ENCODE measurements around the gene SELENOK. TPM values are rescaled to one million over a fixed set of nuclear protein-coding genes. Genes with fewer than 3 reads are reported as not detected.

SELENOK gene
- total and polyA plus RNA-seq, 2 of the 13 experiments (the other 11 are each of a cell fraction or from before 2014, with no cell fraction given): 67.0 to 81.0 TPM

DNA sequence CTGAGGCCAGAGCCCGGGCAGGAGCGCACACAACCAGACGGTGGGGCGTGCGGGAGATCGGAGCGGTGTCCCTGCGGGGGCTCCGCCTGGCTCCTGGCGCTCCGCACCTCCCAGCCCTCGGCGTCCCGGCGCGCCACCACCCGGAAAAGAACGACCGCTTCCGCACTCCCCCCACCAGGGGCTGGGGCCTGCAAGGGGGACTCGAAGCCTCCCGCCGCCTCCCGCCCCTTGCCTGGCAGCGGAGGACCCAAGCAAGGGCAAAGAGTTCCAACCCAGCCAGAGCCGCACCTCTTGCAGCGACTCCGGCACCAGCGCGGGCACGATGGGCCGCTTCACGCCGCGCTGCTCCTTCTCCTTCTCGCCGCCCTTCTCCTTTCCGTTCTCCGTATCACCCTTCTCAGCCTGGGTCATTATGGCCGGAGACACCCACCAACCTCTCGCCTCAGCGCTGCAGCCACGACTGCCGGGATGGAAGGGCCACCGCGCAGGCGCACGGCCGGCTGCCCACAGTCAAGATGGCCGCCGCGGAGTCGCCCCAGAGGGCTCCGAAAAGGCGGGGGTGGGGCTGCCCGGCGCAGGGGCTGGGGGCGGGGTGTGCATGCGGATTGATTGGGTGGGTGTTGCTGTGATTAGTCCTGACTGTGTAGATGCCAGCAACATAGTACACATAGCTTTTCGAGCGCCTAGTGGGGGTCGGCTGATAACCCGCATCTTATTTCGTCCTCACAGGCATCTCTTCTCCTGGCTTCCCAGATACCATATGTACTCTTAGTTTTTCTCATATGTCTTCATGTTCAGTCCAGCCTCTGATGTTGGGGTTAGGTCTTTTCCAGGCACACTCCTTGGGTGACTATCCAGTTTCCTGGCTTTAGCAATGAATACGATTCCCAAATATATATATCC is 9.7 kb downstream of the SELENOK start, which contains the start of gene ACTR8 (continued):
- TF ChIP-seq HIC2 (CRISPR knock-in tag; IDR thresholded peaks at IDR 0.05; ENCODE audit: low read depth) (peak; percentile 69; the same call in 1 of the 2 replicates), RBFOX2 (IDR thresholded peaks at IDR 0.05; ENCODE audit: low read depth, low read length) (peak; percentile 92), ZNF260 (CRISPR knock-in tag; IDR thresholded peaks at IDR 0.05; ENCODE audit: borderline replicate concordance, low read depth) (no peak), MYNN (CRISPR knock-in tag; IDR thresholded peaks at IDR 0.05; ENCODE audit: low read depth) (no peak), ZNF570 (CRISPR knock-in tag; IDR thresholded peaks at IDR 0.05; ENCODE audit: borderline replicate concordance) (no peak), RNF2 (conservative IDR thresholded peaks at IDR 0.05; ENCODE audit: low read depth) (0 out of 2 replicates have a peak, but pooled peaks have one; percentile 52), ZNF839 (CRISPR knock-in tag; IDR thresholded peaks at IDR 0.05; ENCODE audit: borderline replicate concordance) (no peak), HNF1B (CRISPR knock-in tag; IDR thresholded peaks at IDR 0.05) (peak; percentile 82), ZNF773 (CRISPR knock-in tag; IDR thresholded peaks at IDR 0.05; ENCODE audit: borderline replicate concordance) (no peak), ZMYM4 (CRISPR knock-in tag; IDR thresholded peaks at IDR 0.05) (peak; percentile 79)
- TF ChIP-seq, protein P1, sequence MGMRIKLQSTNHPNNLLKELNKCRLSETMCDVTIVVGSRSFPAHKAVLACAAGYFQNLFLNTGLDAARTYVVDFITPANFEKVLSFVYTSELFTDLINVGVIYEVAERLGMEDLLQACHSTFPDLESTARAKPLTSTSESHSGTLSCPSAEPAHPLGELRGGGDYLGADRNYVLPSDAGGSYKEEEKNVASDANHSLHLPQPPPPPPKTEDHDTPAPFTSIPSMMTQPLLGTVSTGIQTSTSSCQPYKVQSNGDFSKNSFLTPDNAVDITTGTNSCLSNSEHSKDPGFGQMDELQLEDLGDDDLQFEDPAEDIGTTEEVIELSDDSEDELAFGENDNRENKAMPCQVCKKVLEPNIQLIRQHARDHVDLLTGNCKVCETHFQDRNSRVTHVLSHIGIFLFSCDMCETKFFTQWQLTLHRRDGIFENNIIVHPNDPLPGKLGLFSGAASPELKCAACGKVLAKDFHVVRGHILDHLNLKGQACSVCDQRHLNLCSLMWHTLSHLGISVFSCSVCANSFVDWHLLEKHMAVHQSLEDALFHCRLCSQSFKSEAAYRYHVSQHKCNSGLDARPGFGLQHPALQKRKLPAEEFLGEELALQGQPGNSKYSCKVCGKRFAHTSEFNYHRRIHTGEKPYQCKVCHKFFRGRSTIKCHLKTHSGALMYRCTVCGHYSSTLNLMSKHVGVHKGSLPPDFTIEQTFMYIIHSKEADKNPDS (CRISPR knock-in tag; IDR thresholded peaks at IDR 0.05): 0 out of 2 replicates have a peak, but pooled peaks have one; percentile 58
- TF ChIP-seq, protein P2, sequence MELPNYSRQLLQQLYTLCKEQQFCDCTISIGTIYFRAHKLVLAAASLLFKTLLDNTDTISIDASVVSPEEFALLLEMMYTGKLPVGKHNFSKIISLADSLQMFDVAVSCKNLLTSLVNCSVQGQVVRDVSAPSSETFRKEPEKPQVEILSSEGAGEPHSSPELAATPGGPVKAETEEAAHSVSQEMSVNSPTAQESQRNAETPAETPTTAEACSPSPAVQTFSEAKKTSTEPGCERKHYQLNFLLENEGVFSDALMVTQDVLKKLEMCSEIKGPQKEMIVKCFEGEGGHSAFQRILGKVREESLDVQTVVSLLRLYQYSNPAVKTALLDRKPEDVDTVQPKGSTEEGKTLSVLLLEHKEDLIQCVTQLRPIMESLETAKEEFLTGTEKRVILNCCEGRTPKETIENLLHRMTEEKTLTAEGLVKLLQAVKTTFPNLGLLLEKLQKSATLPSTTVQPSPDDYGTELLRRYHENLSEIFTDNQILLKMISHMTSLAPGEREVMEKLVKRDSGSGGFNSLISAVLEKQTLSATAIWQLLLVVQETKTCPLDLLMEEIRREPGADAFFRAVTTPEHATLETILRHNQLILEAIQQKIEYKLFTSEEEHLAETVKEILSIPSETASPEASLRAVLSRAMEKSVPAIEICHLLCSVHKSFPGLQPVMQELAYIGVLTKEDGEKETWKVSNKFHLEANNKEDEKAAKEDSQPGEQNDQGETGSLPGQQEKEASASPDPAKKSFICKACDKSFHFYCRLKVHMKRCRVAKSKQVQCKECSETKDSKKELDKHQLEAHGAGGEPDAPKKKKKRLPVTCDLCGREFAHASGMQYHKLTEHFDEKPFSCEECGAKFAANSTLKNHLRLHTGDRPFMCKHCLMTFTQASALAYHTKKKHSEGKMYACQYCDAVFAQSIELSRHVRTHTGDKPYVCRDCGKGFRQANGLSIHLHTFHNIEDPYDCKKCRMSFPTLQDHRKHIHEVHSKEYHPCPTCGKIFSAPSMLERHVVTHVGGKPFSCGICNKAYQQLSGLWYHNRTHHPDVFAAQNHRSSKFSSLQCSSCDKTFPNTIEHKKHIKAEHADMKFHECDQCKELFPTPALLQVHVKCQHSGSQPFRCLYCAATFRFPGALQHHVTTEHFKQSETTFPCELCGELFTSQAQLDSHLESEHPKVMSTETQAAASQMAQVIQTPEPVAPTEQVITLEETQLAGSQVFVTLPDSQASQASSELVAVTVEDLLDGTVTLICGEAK (IDR thresholded peaks at IDR 0.05): no peak
- TF ChIP-seq, protein P2 (CRISPR knock-in tag; IDR thresholded peaks at IDR 0.05): peak; percentile 58; the same call in 1 of the 2 replicates
